ENCODE data around the gene REEP6. TPM values are rescaled to one million over a fixed set of nuclear protein-coding genes. Genes with fewer than 3 reads are reported as not detected.

Gene REEP6
- total RNA-seq, 1 experiment from 2014 or later = 9.2 TPM

DNA sequence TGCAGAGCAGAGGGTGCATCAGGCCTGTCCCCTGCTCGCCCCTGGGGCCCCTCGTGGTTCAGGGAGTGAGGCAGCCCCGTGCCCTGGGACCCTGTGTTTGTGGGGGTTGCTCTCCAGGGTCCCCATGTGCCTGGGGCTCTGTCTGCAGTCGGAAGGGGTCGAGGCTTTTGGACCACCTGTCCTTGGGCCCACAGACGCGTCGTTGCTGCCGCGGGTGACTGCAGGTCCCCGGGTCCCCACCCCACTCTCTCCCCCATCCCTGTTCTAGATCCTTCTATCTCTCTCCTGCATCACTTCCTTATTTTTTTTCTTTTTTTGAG lies 2.7 kb upstream of the REEP6 start:
- CTCF ChIA-PET = no interaction called here
- H3K9me3 ChIP-seq (ENCODE audit: control insufficient read depth, insufficient read depth, low read depth, low read length) = no peaks in the 10 kb centered on the region
- ATAC-seq = no peak

DNA sequence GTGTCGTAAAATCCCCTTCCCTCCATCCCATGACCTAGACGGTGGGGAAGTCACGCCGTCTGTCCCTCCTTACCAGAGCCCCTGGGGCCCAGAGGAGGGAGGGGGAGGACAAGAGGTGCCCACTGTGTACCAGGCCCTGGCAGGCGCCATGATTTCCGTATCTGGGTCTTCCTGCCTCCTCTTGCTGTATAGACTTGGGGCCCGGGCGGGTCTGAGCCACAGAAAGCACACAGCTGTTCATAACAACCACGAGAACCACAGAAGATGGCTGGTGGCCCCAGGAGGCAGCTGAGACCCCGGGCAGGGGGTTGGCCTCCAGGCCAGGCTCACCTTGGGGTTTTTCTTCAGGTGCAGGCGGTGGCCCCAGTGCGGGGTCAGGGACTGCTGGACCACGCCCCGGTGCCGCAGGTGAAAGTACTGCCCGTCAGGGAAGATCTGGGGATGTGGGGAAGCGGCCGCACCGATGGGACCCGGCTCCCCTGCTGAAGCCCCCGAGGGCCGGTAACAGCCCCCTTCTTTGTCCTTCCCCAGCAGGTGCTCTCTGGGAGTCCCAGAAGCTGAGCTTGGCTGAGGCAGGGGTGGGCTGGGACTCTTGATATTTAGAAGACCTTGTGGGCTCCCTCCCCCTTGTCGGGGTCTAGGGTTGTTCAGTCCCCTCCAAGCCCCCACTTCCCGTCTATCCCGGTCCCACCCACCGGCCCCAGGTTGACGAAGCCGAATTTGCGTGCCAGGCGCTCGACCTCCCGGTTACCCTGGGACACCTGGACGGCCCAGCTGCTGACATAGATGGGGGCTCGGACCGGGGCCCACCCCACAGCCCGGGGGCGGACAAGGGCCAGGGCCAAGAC lies 1.3 kb upstream of the REEP6 start:
- peak overlapping the region; percentile 55 to 65 for H3K4me3 ChIP-seq (ENCODE audit: low read depth in 2 of 2, low read length in 2 of 2)
- intact Hi-C loops (cut with micrococcal nuclease; ENCODE audit: unreplicated experiment) (no loop called here), in situ Hi-C loops (cut with HindIII; ENCODE audit: low pct_unique_long_range_greater_than_20kb, low sequenced_read_pairs) (no loop called here)
- no peaks in the 10 kb centered on the region; the same call in 1 of the 2 replicates for H3K36me3 ChIP-seq (ENCODE audit: control insufficient read depth, insufficient read depth, low read length)
- H3K27me3 ChIP-seq (ENCODE audit: control insufficient read depth, insufficient read depth, low read length) = no peaks in the 10 kb centered on the region
- CTCF ChIA-PET = interaction anchor here (0.5 kb wide), 1 partner anchor 19 kb away, joined by 6 read pairs; no protein-coding TSS in a partner anchor
- no peak for ATAC-seq
- H3K27ac ChIP-seq (ENCODE audit: low read length) = peak overlapping the region; percentile 79
- no peaks in the 10 kb centered on the region; the same call in 1 of the 2 replicates for H3K4me1 ChIP-seq (ENCODE audit: control insufficient read depth, insufficient read depth, low read length)
- no peaks in the 10 kb centered on the region for H3K9me3 ChIP-seq (ENCODE audit: control insufficient read depth, insufficient read depth, low read depth, low read length)
- DNase-seq (ENCODE audit: low read depth, low spot score) = no peak
- POLR2A ChIA-PET = no interaction called here
- TF ChIP-seq REST (IDR thresholded peaks at IDR 0.05; ENCODE audit: insufficient read depth in 1 of 2, low read depth in 2 of 2, low read length in 1 of 2) (no peak), POLR2AphosphoS5 (IDR thresholded peaks at IDR 0.05; ENCODE audit: low read depth, low read length) (no peak), TCF7L2 (IDR thresholded peaks at IDR 0.05; ENCODE audit: low read depth, low read length) (no peak), SIN3A (IDR thresholded peaks at IDR 0.05; ENCODE audit: borderline replicate concordance, insufficient read depth, low read depth, low read length) (no peak)
- TF ChIP-seq, protein P1, sequence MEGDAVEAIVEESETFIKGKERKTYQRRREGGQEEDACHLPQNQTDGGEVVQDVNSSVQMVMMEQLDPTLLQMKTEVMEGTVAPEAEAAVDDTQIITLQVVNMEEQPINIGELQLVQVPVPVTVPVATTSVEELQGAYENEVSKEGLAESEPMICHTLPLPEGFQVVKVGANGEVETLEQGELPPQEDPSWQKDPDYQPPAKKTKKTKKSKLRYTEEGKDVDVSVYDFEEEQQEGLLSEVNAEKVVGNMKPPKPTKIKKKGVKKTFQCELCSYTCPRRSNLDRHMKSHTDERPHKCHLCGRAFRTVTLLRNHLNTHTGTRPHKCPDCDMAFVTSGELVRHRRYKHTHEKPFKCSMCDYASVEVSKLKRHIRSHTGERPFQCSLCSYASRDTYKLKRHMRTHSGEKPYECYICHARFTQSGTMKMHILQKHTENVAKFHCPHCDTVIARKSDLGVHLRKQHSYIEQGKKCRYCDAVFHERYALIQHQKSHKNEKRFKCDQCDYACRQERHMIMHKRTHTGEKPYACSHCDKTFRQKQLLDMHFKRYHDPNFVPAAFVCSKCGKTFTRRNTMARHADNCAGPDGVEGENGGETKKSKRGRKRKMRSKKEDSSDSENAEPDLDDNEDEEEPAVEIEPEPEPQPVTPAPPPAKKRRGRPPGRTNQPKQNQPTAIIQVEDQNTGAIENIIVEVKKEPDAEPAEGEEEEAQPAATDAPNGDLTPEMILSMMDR (IDR thresholded peaks at IDR 0.05) = no peak
- no TSS peak for BruUV-seq (replicated peaks)

More for the DNA sequence above, 2.7 kb upstream of the REEP6 start:
- in situ Hi-C loops (cut with HindIII; ENCODE audit: low pct_unique_long_range_greater_than_20kb, low sequenced_read_pairs) = no loop called here
- Histone ChIP-seq H3K27ac (ENCODE audit: low read length) (no peak overlapping the region), H3K36me3 (ENCODE audit: control insufficient read depth, insufficient read depth, low read length) (no peaks in the 10 kb centered on the region; the same call in 1 of the 2 replicates), H3K4me3 (ENCODE audit: low read depth in 2 of 2, low read length in 2 of 2) (no peak overlapping the region), H3K4me1 (ENCODE audit: control insufficient read depth, insufficient read depth, low read length) (no peaks in the 10 kb centered on the region; the same call in 1 of the 2 replicates), H3K27me3 (ENCODE audit: control insufficient read depth, insufficient read depth, low read length) (no peaks in the 10 kb centered on the region)
- BruUV-seq (replicated peaks) = no TSS peak
- POLR2A ChIA-PET = no interaction called here
- DNase-seq (ENCODE audit: low read depth, low spot score) = no peak
- TF ChIP-seq REST (IDR thresholded peaks at IDR 0.05; ENCODE audit: insufficient read depth in 1 of 2, low read depth in 2 of 2, low read length in 1 of 2) = no peak
- TF ChIP-seq SIN3A (IDR thresholded peaks at IDR 0.05; ENCODE audit: borderline replicate concordance, insufficient read depth, low read depth, low read length) = no peak
- no peak for TF ChIP-seq TCF7L2 (IDR thresholded peaks at IDR 0.05; ENCODE audit: low read depth, low read length)
- no peak for TF ChIP-seq POLR2AphosphoS5 (IDR thresholded peaks at IDR 0.05; ENCODE audit: low read depth, low read length)
- TF ChIP-seq, protein P1 (IDR thresholded peaks at IDR 0.05) = no peak
- intact Hi-C loops (cut with micrococcal nuclease; ENCODE audit: unreplicated experiment) = no loop called here

Measured in Panc1 (cell line).